GM10266 (cell line): ENCODE data around the gene KLHL12.
A peak's percentile ranks its signal among the peaks of the same experiment; 100 is the strongest.

Source experiments
- DNase-seq: peaks from one replicate; pipeline ENCODE4 v3.0.0; 2012; ENCODE audit errors: extremely low spot score
- CTCF ChIP-seq: IDR thresholded peaks from 2 replicates; pipeline ENCODE4 v1.5.1; 2012; ENCODE audit warnings: mild to moderate bottlenecking, low read depth; ENCODE audit not compliant: control insufficient read depth, insufficient read depth; ENCODE audit errors: missing control alignments

Gene KLHL12

GRCh38 chr1:202957733-202958543 is 30.9 kb upstream of the KLHL12 start, which contains the start of gene ADIPOR1:
ADIPOR1 (minus strand) TSS chr1:202958312; CDS start chr1:202951070, 7,242 bp downstream.
- peak; percentile 98 for DNase-seq
- no peak for TF ChIP-seq CTCF

- no peak for TF ChIP-seq CTCF
- DNase-seq, result no peak
Observed at GRCh38 chr1:202956969-202957368, 29.9 kb upstream of the KLHL12 start.

GRCh38 chr1:202954057-202954745 is 27.2 kb upstream of the KLHL12 start:
- no peak for DNase-seq
- no peak for TF ChIP-seq CTCF

GRCh38 chr1:202953392-202953791 is 26.4 kb upstream of the KLHL12 start:
- DNase-seq, result no peak
- no peak for TF ChIP-seq CTCF

- TF ChIP-seq CTCF, result no peak
- DNase-seq, result no peak
Observed at GRCh38 chr1:202952818-202953217, 25.8 kb upstream of the KLHL12 start.

- DNase-seq, result no peak
- no peak for TF ChIP-seq CTCF
Observed at GRCh38 chr1:202952099-202952498, 25.1 kb upstream of the KLHL12 start.

- TF ChIP-seq CTCF, result no peak
- no peak for DNase-seq
Observed at GRCh38 chr1:202951437-202951836, 24.4 kb upstream of the KLHL12 start.
